HCT116 (cell line): Measurements from ENCODE around the gene CUL4A. TPM values are rescaled to one million over a fixed set of nuclear protein-coding genes. Genes with fewer than 3 reads are reported as not detected.

Source experiments
- ATAC-seq: fragments of 200-7000 bp; cut with Tn5 transposase; 2 replicates; pipeline ENCODE4 v1.9.1; 2020; ENCODE audit warnings: mild to moderate bottlenecking, moderate library complexity
- BruUV-seq: library from RNA; stranded (reverse); fragments of 400-500 nt; replicated peaks from 2 replicates; lab custom pipeline; 2021; lab: Mats Ljungman, UMichigan
- CTCF ChIA-PET: fragments of 300-600 bp; sonication (Branson Sonifier 250); formaldehyde crosslinking; loops from one replicate; lab custom pipeline; 2021; ENCODE audit warnings: antibody characterized with exemption; lab: Charles Lee
- POLR2A ChIA-PET: fragments of 300-600, 350-600 bp; sonication (Branson Sonifier 250); formaldehyde crosslinking; loops from one replicate; lab custom pipeline; 2021; ENCODE audit warnings: antibody characterized with exemption; lab: Charles Lee
- RAD21 ChIA-PET, 2 experiments: fragments of 300-600 bp; sonication (Branson Sonifier 250); formaldehyde crosslinking; loops; one replicate each; lab custom pipeline; 2023; ENCODE audit warnings: low total read pairs in 2 of 2; ENCODE audit not compliant: uncharacterized antibody in 2 of 2, unreplicated experiment in 2 of 2, low non-redundant PET in 1 of 2; lab: Charles Lee
- DNase-seq: peaks from one replicate; pipeline ENCODE4 v3.0.0-alpha.2; 2010; ENCODE audit warnings: low read depth, low spot score
- H2AFZ ChIP-seq: fragments of 200-600 bp; shearing (Covaris generic), sonication (generic); 2 replicates; pipeline ENCODE4 v1.6.1; 2017; ENCODE audit warnings: low read depth, mixed run types, mixed read lengths, antibody characterized with exemption, low read length; ENCODE audit not compliant: poor library complexity, severe bottlenecking
- H3K27ac ChIP-seq: 2 replicates; pipeline ENCODE4 v1.5.1; 2012; ENCODE audit warnings: low read depth, low read length
- H3K27me3 ChIP-seq: fragments of 200-600 bp; sonication (generic); 2 replicates; pipeline ENCODE4 v1.6.1; 2016; ENCODE audit warnings: mixed run types, low read length, mixed read lengths; ENCODE audit not compliant: insufficient read depth
- H3K36me3 ChIP-seq, 2 experiments: fragments of 200-500 bp in 1 of 2; fragments of 200-600 bp in 1 of 2; sonication (Bioruptor generic) in 1 of 2; sonication (generic) in 1 of 2; 2 replicates each; pipeline versions ENCODE4 v1.5.1 to v1.6.1; 2014 to 2016; ENCODE audit warnings: low read length in 2 of 2, inconsistent platforms in 1 of 2, mixed read lengths in 1 of 2, mixed run types in 1 of 2; ENCODE audit not compliant: insufficient read depth in 2 of 2, control insufficient read depth in 1 of 2
- H3K4me1 ChIP-seq, 2 experiments: fragments of 200-600 bp in 1 of 2; sonication (generic) in 1 of 2; 2 replicates each; pipeline versions ENCODE4 v1.5.1 to v1.6.1; 2012 to 2017; ENCODE audit warnings: low read length in 2 of 2, inconsistent platforms in 1 of 2, mild to moderate bottlenecking in 1 of 2, mixed read lengths in 1 of 2, mixed run types in 1 of 2, moderate library complexity in 1 of 2; ENCODE audit not compliant: insufficient read depth in 2 of 2, control insufficient read depth in 1 of 2
- H3K4me2 ChIP-seq: fragments of 200-600 bp; sonication (generic); 2 replicates; pipeline ENCODE4 v1.6.1; 2017; ENCODE audit warnings: mixed run types, low read length, mixed read lengths
- H3K4me3 ChIP-seq, 2 experiments: fragments of 200-600 bp in 1 of 2; sonication (generic) in 1 of 2; replicated peaks in 1 of 2; 2 replicates each; pipeline ENCODE4 v1.5.1; 2011 to 2016; ENCODE audit warnings: low read length in 2 of 2, control low read depth in 1 of 2, low read depth in 1 of 2, mild to moderate bottlenecking in 1 of 2, mixed read lengths in 1 of 2, mixed run types in 1 of 2
- H3K79me2 ChIP-seq: fragments of 200-600 bp; sonication (generic); 2 replicates; pipeline ENCODE4 v1.6.1; 2017; ENCODE audit warnings: mild to moderate bottlenecking, mixed run types, low read length, moderate library complexity, mixed read lengths; ENCODE audit not compliant: insufficient read depth
- H3K9ac ChIP-seq: fragments of 200-600 bp; sonication (generic); 2 replicates; pipeline ENCODE4 v1.6.1; 2016; ENCODE audit warnings: low read length, mixed read lengths
- H3K9me2 ChIP-seq: fragments of 200-600 bp; sonication (generic), shearing (Covaris generic); 2 replicates; pipeline ENCODE4 v1.6.1; 2017; ENCODE audit warnings: mixed run types, mild to moderate bottlenecking, moderate library complexity; ENCODE audit not compliant: insufficient read depth
- H3K9me3 ChIP-seq, 2 experiments: fragments of 200-500 bp in 1 of 2; fragments of 200-600 bp in 1 of 2; sonication (Bioruptor generic) in 1 of 2; sonication (generic) in 1 of 2; 2 replicates each; pipeline ENCODE4 v1.6.1; 2014 to 2017; ENCODE audit warnings: low read length in 2 of 2, mixed read lengths in 2 of 2, inconsistent platforms in 1 of 2, low read depth in 1 of 2, mild to moderate bottlenecking in 1 of 2, mixed run types in 1 of 2, moderate library complexity in 1 of 2; ENCODE audit not compliant: control insufficient read depth in 1 of 2, insufficient read depth in 1 of 2
- H4K20me1 ChIP-seq: fragments of 200-600 bp; sonication (generic), shearing (Covaris generic); 2 replicates; pipeline ENCODE4 v1.6.1; 2017; ENCODE audit warnings: mixed run types, mild to moderate bottlenecking, moderate library complexity; ENCODE audit not compliant: insufficient read depth
- CBX3 ChIP-seq: IDR thresholded peaks from 2 replicates; pipeline ENCODE4 v1.6.1; 2012; ENCODE audit warnings: low read depth
- CEBPB ChIP-seq: IDR thresholded peaks from 2 replicates; pipeline ENCODE4 v1.6.1; 2012; ENCODE audit warnings: low read depth
- EGR1 ChIP-seq: IDR thresholded peaks from 2 replicates; pipeline ENCODE4 v1.6.1; 2012; ENCODE audit warnings: low read depth
- ELF1 ChIP-seq: IDR thresholded peaks from 2 replicates; pipeline ENCODE4 v1.6.1; 2012; ENCODE audit warnings: low read depth, borderline replicate concordance
- EZH2 ChIP-seq: fragments of 200-600 bp; sonication (generic); IDR thresholded peaks from 2 replicates; pipeline ENCODE4 v1.6.1; 2017; ENCODE audit warnings: antibody characterized with exemption, mixed run types
- EZH2phosphoT487 ChIP-seq: fragments of 200-600 bp; IDR thresholded peaks from 2 replicates; pipeline ENCODE4 v1.6.1; 2018; ENCODE audit warnings: antibody characterized with exemption, borderline replicate concordance
- FOSL1 ChIP-seq: IDR thresholded peaks from 2 replicates; pipeline ENCODE4 v1.6.1; 2012; ENCODE audit warnings: low read depth
- POLR2A ChIP-seq: IDR thresholded peaks from 2 replicates; pipeline ENCODE4 v1.7.0; 2011; ENCODE audit warnings: borderline replicate concordance; ENCODE audit not compliant: insufficient read depth, insufficient read length; ENCODE audit errors: extremely low read depth
- POLR2AphosphoS5 ChIP-seq: IDR thresholded peaks from 2 replicates; pipeline ENCODE4 v1.6.1; 2011; ENCODE audit warnings: mild to moderate bottlenecking, low read depth, low read length, moderate library complexity
- RAD21 ChIP-seq: IDR thresholded peaks from 2 replicates; pipeline ENCODE4 v1.6.1; 2012; ENCODE audit warnings: low read depth, mild to moderate bottlenecking
- SIN3A ChIP-seq: IDR thresholded peaks from 2 replicates; pipeline ENCODE4 v1.6.1; 2012; ENCODE audit warnings: low read depth
- SP1 ChIP-seq: IDR thresholded peaks from 2 replicates; pipeline ENCODE4 v1.6.1; 2012; ENCODE audit warnings: low read depth
- SRF ChIP-seq: IDR thresholded peaks from 2 replicates; pipeline ENCODE4 v1.6.1; 2012; ENCODE audit warnings: low read depth
- TCF7L2 ChIP-seq: IDR thresholded peaks from 2 replicates; pipeline ENCODE4 v1.7.0; 2011; ENCODE audit warnings: borderline replicate concordance, inconsistent platforms; ENCODE audit not compliant: insufficient read depth, insufficient read length; ENCODE audit errors: extremely low read depth
- YY1 ChIP-seq: IDR thresholded peaks from 2 replicates; pipeline ENCODE4 v1.6.1; 2011; ENCODE audit warnings: low read length, low read depth, moderate library complexity, mild to moderate bottlenecking; ENCODE audit not compliant: insufficient replicate concordance; ENCODE audit errors: extremely low read depth
- ZFX ChIP-seq: fragments of 450-650 bp; IDR thresholded peaks from 2 replicates; pipeline ENCODE4 v1.6.1; 2017
- ZNF274 ChIP-seq: fragments of 200-500 bp; sonication (Bioruptor generic); IDR thresholded peaks from 2 replicates; pipeline ENCODE4 v1.6.1; 2014; ENCODE audit warnings: mild to moderate bottlenecking, low read depth, low read length, inconsistent platforms
- intact Hi-C: fragments of 100-400 bp; cut with micrococcal nuclease; formaldehyde crosslinking; loops from 2 replicates; pipeline ENCODE4 v1.10.0; 2022
- total RNA-seq: library from RNA; stranded (reverse); gene quantifications from one replicate; pipeline ENCODE4 v1.2.1, GENCODE V29; 2021; ENCODE audit not compliant: unreplicated experiment
- TF ChIP-seq, protein P1 (sequence below): IDR thresholded peaks from 2 replicates; pipeline ENCODE4 v1.6.1; 2012
- TF ChIP-seq, protein P2 (sequence below): IDR thresholded peaks from 2 replicates; pipeline ENCODE4 v1.6.1; 2012; ENCODE audit warnings: low read depth
- TF ChIP-seq, protein P3 (sequence below): IDR thresholded peaks from 2 replicates; pipeline ENCODE4 v1.6.1; 2012

Gene CUL4A
- total RNA-seq, 1 experiment from 2014 or later, result 76.5 TPM

GRCh38 chr13:113171250-113172125 lies 37.9 kb upstream of the CUL4A start:
- no TSS peak for BruUV-seq
- Histone ChIP-seq H3K27ac (no peak overlapping the region), H3K4me1 (no peaks in the 10 kb centered on the region; a peak in 1 of 4 replicates), H3K4me3 (no peak overlapping the region), H3K27me3 (no peaks in the 10 kb centered on the region), H3K9me3 (no peaks in the 10 kb centered on the region), H3K4me2 (no peak overlapping the region), H2AFZ (no peak overlapping the region), H4K20me1 (no peaks in the 10 kb centered on the region), H3K79me2 (no peaks in the 10 kb centered on the region), H3K36me3 (peaks cover 9 to 24% of the 10 kb centered on the region in 2 experiments; a peak in 3 of 4 replicates), H3K9me2 (no peaks in the 10 kb centered on the region), H3K9ac (no peak overlapping the region)
- TF ChIP-seq ELF1 (no peak), EGR1 (no peak), SRF (no peak), FOSL1 (no peak), EZH2phosphoT487 (no peak), ZNF274 (no peak), SP1 (no peak), POLR2AphosphoS5 (no peak), YY1 (no peak), POLR2A (no peak), TCF7L2 (no peak), CEBPB (no peak), ZFX (no peak), CBX3 (no peak), RAD21 (no peak), EZH2 (no peak), SIN3A (no peak)
- TF ChIP-seq, protein P1, sequence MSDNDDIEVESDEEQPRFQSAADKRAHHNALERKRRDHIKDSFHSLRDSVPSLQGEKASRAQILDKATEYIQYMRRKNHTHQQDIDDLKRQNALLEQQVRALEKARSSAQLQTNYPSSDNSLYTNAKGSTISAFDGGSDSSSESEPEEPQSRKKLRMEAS, result no peak
- TF ChIP-seq, protein P2, sequence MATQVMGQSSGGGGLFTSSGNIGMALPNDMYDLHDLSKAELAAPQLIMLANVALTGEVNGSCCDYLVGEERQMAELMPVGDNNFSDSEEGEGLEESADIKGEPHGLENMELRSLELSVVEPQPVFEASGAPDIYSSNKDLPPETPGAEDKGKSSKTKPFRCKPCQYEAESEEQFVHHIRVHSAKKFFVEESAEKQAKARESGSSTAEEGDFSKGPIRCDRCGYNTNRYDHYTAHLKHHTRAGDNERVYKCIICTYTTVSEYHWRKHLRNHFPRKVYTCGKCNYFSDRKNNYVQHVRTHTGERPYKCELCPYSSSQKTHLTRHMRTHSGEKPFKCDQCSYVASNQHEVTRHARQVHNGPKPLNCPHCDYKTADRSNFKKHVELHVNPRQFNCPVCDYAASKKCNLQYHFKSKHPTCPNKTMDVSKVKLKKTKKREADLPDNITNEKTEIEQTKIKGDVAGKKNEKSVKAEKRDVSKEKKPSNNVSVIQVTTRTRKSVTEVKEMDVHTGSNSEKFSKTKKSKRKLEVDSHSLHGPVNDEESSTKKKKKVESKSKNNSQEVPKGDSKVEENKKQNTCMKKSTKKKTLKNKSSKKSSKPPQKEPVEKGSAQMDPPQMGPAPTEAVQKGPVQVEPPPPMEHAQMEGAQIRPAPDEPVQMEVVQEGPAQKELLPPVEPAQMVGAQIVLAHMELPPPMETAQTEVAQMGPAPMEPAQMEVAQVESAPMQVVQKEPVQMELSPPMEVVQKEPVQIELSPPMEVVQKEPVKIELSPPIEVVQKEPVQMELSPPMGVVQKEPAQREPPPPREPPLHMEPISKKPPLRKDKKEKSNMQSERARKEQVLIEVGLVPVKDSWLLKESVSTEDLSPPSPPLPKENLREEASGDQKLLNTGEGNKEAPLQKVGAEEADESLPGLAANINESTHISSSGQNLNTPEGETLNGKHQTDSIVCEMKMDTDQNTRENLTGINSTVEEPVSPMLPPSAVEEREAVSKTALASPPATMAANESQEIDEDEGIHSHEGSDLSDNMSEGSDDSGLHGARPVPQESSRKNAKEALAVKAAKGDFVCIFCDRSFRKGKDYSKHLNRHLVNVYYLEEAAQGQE, result no peak
- TF ChIP-seq, protein P3, sequence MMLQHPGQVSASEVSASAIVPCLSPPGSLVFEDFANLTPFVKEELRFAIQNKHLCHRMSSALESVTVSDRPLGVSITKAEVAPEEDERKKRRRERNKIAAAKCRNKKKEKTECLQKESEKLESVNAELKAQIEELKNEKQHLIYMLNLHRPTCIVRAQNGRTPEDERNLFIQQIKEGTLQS, result no peak
- RAD21 ChIA-PET, result no interaction called here
- CTCF ChIA-PET, result no interaction called here
- POLR2A ChIA-PET, result no interaction called here
- no peak for ATAC-seq
- intact Hi-C loops, result no loop called here
- no peak for DNase-seq
